GM19467 (cell line): Measurements from ENCODE around the gene KCNJ12.

Source experiments
- ATAC-seq: cut with Tn5 transposase; IDR thresholded peaks from one replicate; pipeline ENCODE4 v1.9.1; 2021; ENCODE audit warnings: mild to moderate bottlenecking, moderate library complexity; ENCODE audit not compliant: unreplicated experiment

The KCNJ12 gene

GRCh38 chr17:21363776-21364642 is 12.1 kb upstream of the KCNJ12 start:
- no peak for ATAC-seq

DNA sequence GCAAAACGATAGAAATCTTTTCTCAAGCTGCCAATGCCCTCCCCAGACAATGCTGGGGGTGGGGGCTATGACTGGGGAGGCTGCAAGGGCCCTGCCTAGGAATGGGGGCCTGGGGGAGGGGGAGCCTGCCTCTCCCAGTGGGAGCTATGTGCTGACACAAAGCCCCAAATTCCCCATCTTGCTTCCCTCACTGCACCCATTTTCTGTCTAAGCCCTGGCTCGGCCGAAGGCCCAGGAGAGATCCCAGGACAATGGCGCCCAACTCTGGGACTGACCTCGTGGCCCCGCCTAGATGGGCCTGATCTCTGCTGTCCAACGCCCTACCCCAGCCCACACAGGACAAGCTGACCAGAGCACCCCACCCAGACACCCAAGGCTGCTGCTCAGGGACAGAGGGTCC is 11.1 kb upstream of the KCNJ12 start:
- ATAC-seq: no peak

DNA sequence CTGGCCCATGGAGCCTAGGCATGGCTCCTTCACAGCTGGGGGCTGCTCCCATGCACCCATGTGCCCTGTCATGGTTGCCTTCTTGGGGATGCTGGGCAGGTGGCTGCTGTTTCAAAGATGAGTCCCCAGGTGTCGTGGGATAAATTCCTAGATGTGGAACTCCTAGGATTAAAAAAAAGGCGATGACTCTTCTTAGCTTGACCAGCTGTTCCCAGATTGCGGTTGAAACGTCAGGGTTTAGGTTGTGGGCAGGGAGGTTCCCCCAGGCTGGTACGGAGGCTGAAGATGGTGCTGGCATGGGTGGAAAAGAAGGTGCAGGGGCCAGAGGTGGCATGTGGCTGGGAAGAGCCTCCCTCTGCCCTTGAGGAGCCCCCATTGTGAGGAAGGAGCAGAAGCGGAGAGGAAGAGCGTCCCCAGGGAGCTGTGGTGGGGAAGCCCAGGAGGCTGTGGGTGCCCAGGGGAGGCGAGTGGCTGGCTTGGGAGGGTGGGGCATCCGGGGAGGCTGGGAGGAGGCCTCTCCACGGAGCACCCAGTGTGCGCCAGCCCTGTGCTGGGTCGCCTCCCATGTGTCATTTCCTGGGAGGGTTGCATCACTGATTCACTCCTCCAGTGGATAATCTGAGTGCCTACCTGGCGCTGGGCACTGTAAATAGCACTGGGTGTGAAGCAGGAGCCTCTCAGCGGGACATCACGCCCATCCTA is 7.5 kb upstream of the KCNJ12 start:
- ATAC-seq: no peak

GRCh38 chr17:21369395-21369794 is 6.8 kb upstream of the KCNJ12 start:
- no peak for ATAC-seq

DNA sequence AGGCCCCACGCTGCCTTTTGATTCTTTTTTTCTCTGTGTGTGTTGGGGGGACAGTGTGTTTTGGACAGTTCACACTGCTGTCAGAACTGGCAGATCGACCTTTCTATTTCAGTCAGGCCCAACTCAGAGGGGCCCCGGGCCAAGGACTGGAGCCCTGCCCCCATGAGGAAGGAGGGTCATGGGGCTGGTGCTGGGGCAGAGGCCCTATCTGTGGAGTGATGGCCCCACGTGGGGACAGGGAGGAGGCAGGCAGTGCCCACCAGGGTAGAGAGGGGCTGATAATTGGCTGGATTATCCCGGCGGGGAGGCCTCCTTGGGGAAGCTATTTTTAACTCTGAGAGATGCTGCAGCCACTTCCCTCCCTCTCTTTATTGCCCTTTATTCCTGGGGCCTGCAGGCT is 5.7 kb upstream of the KCNJ12 start:
- ATAC-seq: no peak

GRCh38 chr17:21371511-21372081 is 4.6 kb upstream of the KCNJ12 start:
- no peak for ATAC-seq

GRCh38 chr17:21372256-21372954 is 3.8 kb upstream of the KCNJ12 start:
- no peak for ATAC-seq

DNA sequence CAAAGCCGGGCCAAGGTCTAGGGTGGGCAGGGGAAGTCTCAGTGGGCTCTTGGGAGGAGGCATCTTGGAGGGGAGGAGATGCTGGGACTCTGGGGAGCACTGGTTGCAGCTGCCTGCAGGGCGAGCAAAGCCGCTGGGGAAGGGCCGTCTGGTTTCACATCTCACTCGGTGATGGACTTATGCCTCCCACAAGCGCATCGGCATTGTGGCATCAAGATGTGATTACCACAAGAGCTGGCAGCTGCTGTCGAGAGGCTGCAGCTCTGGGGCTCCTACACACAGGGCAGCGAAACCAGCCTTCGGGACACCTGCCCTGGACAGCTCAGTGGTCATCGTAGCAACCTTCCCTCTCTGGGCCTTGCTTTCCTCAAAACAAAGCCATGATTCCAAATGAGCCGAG is 3.1 kb upstream of the KCNJ12 start:
- ATAC-seq: no peak

DNA sequence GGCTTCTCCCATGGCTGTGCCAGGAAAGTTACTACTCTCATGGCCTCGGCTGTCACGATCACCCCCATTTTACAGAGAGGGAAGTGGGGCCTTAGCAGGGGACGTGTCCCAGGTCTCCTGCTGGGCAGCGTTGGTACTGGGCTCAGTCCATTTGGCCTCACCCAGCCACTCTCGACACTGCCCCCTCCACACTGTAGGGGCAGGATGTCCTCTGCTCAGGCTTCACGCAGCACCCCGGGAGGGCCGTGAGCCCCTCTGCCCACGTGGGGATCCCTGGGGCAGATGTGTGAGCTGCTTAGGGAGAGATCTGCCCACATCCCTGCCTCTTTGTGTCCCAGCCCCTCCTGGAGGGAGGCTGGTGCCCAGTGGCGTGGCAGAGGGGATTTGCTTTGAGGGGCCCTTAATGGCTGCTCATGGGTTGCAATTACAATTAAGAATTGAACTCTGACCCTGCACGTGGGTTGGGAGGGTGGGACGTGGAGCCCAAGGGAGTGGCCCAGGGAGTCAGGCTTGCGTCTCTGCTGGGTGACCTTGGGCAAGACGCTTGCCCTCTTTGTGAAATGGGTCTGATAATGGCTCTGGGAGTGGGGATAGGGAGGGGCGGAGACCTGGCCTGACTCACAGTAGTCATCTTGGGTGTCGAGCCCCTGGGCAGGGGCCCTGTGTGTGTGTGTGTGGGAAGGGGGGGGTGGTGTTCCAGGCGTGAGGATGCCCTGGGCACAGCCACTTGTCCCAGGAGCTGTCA is 2.3 kb upstream of the KCNJ12 start:
- no peak for ATAC-seq

DNA sequence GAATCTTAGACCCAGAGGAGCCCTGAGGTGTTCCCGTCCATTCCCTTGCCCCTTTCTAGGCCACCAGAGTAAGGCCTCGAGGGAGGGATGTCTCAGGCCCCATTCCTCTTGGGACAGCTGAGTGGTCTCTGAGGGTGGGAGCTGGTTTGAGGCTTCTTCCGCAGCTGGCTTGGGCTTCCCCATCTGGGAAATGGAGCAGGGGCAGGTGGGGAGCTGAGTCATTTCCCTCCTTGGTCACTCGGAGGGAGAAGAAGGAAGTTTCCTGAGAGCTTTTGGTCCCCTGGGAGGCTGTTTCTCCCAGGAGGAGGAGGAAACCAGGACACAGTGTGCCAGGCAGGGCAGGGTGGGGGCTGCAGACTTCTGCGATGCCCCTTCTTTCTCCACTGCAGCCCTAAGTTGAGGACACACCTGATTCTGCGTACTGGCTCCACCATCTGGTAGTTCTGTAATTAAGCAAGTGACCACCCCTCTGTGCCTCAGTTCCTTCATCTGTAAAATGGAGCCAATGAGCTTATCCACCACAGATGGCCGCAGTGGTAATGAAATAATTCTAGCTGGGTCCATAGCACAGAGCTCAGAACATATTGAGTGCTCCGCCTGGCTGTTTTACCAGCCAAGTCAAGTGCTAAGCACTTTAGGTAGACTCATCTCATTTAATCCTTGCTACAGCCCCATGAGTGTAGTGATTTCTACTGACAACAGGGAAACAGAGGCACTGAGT is 1.6 kb upstream of the KCNJ12 start:
- no peak for ATAC-seq

- no peak for ATAC-seq
Measured at GRCh38 chr17:21375162-21375560, 996 bp upstream of the KCNJ12 start.

GRCh38 chr17:21375757-21376080 is 438 bp upstream of the KCNJ12 start:
- ATAC-seq: no peak

DNA sequence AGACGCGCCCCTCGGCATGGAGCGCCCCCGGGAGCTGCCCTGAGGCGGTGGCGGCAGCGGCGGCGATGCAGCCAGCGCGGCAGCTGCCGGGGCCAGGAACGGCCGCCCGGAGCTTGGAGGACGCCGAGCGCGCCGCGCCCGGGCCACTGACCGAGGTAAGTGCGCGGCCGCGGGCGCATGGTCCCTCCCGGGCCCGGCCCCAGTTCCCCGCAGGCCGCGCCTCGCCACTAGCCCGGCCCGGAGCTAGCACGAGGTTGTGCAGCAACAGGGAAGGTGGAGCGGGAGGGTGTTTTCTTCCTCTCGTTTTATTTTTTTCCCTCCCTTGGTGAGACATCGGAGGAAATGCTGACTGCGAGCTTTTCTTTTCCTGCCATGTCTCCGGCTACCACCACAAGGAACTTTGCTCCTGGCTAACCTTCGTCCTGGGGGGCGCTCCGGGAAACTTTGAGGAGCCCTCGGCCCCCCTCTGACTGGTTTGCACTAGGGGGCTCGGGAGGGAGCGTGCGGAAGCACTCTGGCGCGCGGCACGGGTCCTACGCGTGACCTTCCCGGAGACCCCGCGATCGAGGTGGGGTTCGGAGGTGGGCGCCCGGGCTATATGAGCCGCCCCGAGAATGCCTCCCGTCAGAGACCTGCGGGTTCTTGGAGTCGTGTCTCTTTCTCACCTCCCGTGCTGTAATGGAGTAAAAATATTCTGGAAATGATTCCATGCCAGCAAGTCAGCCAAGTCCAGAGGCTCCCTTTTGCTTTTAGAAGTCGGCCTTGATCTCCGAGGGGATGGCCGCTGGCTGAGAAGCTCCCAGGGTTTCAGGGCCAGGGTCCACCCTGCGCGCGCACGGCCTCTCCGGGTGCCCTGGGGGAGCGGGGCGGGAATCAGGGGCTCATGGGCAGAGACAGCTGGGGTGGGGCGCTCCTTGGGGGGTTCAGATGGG is 868 bp downstream of the KCNJ12 start:
- no peak for ATAC-seq

DNA sequence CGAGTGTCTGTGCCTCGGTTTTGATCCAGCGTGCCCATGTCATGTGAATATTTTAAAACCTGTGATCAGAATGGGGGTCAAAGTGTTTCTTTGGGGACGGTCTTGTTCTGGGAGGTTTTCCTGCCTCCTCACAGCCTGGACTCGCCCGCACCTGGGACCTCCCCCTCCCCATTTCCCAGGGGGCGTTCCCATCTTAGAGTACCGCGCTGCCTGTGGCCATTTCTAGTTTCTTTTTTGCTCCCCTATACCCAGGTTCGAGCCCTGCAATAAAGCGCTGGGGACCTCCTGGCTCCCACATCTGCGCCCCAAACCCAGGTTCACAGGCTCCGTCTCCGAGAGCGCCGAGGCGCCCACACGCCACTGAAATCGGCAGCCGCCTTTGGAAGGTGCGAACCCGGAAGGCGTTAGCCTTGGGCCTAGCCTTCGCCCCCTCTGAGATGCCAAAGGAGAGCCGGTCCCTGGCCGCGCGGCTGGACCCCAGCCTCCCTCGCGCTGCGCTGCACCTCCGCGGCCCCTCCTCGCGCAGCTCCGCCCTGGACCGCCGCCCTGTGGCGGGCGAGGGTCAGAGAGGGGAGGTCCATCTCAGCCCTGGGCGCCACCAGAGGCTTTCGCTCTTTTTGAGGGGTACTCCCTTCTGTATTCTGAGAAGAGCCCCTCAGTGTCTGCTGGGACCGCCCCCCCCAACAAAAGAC is 1.7 kb downstream of the KCNJ12 start:
- no peak for ATAC-seq

DNA sequence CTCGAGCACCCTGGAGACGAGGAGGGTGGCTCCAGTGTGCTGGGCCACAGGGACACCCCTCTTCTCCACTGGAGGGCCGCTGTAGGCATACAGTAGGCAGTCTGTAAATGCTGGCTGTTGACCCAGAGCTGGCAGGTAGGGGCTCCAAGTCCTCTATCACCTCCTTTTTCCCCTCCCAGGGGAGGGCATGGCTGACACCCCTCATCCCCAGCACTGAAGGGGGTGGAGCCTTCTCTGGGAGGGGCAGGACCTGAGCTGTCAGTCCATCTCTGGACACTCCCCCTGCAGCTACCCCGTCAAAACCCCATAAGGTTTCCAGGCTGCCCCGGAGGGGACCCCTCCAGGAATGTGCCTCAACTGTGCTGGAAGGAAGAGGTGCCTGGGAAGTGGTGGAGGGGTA is 2.4 kb downstream of the KCNJ12 start:
- ATAC-seq: no peak

DNA sequence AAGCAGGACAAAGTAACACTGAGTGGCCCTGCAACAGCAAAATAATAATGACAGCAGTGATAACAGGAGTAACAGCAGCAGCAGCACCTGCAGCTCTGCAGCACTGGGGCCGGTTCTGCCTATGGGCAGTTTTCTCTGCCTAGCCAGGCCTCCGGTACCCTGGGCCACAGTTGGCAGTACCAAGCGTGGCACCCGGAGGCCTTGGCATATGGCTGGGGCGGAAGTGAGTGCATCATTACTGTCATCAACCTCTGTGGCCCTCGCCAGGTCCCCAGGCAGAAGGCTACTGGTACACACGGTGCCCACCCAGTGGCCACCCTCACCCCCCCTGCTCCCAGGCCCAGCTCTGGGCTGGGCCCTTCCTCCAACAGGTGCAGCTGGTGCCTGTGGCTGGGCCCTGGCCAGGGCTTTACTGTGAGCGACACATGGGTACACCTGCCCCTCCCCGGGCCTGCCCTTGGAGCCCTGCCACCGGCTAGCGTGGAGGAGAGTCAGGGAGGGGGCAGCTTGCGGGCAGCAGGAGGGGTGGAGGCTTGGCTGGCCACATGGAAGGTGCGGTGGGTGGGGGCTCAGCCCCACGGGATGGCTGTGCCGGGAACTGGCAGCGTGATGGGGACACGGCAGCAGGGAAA is 3.0 kb downstream of the KCNJ12 start:
- no peak for ATAC-seq

- no peak for ATAC-seq
Measured at GRCh38 chr17:21380659-21381058, 4.5 kb downstream of the KCNJ12 start.

DNA sequence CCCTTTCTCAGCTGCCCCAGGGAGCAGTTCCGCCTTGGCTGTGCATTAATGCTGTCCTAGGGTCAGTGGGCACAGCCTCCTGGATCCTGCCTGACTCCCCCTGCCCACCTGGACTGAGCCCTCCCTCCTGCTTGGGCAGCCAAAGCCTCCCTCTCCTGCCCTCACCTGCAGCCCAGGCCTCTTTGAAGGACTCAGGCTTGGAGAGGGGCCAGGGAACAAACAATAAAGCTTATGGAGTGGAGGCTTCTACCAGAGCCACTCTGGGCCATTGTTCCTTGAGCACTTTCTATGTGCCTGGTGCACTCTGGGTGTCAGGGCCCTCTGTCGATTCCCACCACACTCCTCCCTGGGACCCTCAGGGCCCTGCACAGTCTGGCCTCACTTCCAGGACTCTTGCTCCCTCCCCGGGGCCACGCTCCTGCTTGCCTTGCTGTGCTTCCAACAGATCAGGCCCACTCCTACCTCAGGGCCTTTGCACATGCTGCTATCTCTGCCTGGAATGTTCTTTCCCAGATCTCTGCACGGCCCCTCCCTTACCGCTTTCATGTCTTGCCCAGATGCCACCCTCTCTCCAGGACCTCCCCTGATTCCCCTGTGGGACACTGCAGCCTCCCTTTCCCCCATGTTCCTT is 5.0 kb downstream of the KCNJ12 start:
- no peak for ATAC-seq
